Kidney (tissue), 14 donors: ENCODE measurements around the gene C1orf226. TPM values are rescaled to one million over a fixed set of nuclear protein-coding genes. Genes with fewer than 3 reads are reported as not detected.
A peak's percentile ranks its signal among the peaks of the same experiment; 100 is the strongest.

Experiments used
- DNase-seq, 5 donors: peaks; one replicate each; pipeline ENCODE4 v3.0.0-alpha.2; 2013 to 2020
- FAIRE-seq: peaks from 2 replicates; lab custom pipeline; 2012; peaks lifted over from hg19 to GRCh38; lab: Jason Lieb, UNC
- H3K27ac ChIP-seq, 2 donors: one replicate each; pipeline ENCODE4 v1.7.0; 2013; ENCODE audit warnings: low read depth in 2 of 2, low read length in 2 of 2, inconsistent platforms in 1 of 2
- H3K27me3 ChIP-seq: one replicate; pipeline ENCODE4 v1.7.1; 2013; ENCODE audit warnings: low read length, inconsistent platforms; ENCODE audit not compliant: control insufficient read depth, insufficient read depth
- H3K36me3 ChIP-seq, 3 donors: one replicate each; pipeline versions ENCODE4 v1.7.0 to v1.7.1; 2013; ENCODE audit warnings: low read length in 3 of 3, control low read depth in 1 of 3, inconsistent platforms in 1 of 3; ENCODE audit not compliant: insufficient read depth in 3 of 3, control insufficient read depth in 2 of 3
- H3K4me1 ChIP-seq, 3 donors: one replicate each; pipeline versions ENCODE4 v1.7.0 to v1.7.1; 2013; ENCODE audit warnings: low read length in 3 of 3, inconsistent platforms in 1 of 3, low read depth in 1 of 3; ENCODE audit not compliant: control insufficient read depth in 2 of 3, insufficient read depth in 2 of 3
- H3K4me3 ChIP-seq, 3 donors: one replicate each; pipeline versions ENCODE4 v1.7.0 to v1.8.1; 2013; ENCODE audit warnings: low read length in 3 of 3, control low read depth in 1 of 3, inconsistent platforms in 1 of 3
- H3K9ac ChIP-seq, 3 donors: one replicate each; pipeline versions ENCODE4 v1.7.0 to v1.7.1; 2013; ENCODE audit warnings: low read length in 3 of 3, control low read depth in 1 of 3, inconsistent platforms in 1 of 3
- H3K9me3 ChIP-seq, 3 donors: one replicate each; pipeline versions ENCODE4 v1.7.0 to v1.7.1; 2013; ENCODE audit warnings: low read length in 3 of 3, control low read depth in 1 of 3, inconsistent platforms in 1 of 3; ENCODE audit not compliant: control insufficient read depth in 2 of 3, insufficient read depth in 1 of 3
- CTCF ChIP-seq: IDR thresholded peaks from 3 replicates; pipeline ENCODE4 v1.5.1; 2012; ENCODE audit warnings: mild to moderate bottlenecking, moderate library complexity, borderline replicate concordance; ENCODE audit not compliant: insufficient read depth; ENCODE audit errors: extremely low read depth
- intact Hi-C: fragments of 100-400 bp; cut with DNase I; formaldehyde crosslinking; loops from one replicate; pipeline ENCODE4 v1.11.1; 2022
- polyA plus RNA-seq: library from polyadenylated mRNA; stranded (reverse); fragments of 350-450 nt; fragmentation: Illumina TruSeq; extraction: RNeasy Lipid Tissue Mini Kit (QIAGEN cat#74804); gene quantifications from one replicate; pipeline ENCODE4 v1.2.3, GENCODE V29; 2014; ENCODE audit warnings: low read depth, low replicate concordance; ENCODE audit not compliant: insufficient read depth
- total RNA-seq: library from RNA; stranded (reverse); fragmentation: NEBNext Ultra II Directional; extraction: Animal tissue kit (Norgen Biotek cat#: 25700); gene quantifications from one replicate; pipeline ENCODE4 v1.2.1, GENCODE V29; 2021
- donor health status: control.
- donor health status: control.
- donor health status: control.
- donor health status: control.
- donor health status: control.
- donor health status: DM: yes; HTN: yes; CAD: no.
- donor health status: Normal renal cell carcinoma (clear cell type).

C1orf226 gene
- total and polyA plus RNA-seq, 2 donors from 2014 or later, result 4.9 to 15.2 TPM

GRCh38 chr1:162367073-162367472 lies 14.5 kb upstream of the C1orf226 start:
- Histone ChIP-seq H3K27ac (no peak overlapping the region), H3K9ac (no peak overlapping the region), H3K4me3 (no peak overlapping the region), H3K36me3 (no peaks in the 10 kb centered on the region), H3K27me3 (no peaks in the 10 kb centered on the region), H3K9me3 (no peaks in the 10 kb centered on the region), H3K4me1 (peaks cover 0 to 2% (median 0%) of the 10 kb centered on the region in 3 donors)
- DNase-seq, result no peak
- TF ChIP-seq CTCF, result no peak
- intact Hi-C loops, result no loop called here
- FAIRE-seq, result no peak

- intact Hi-C loops, result no loop called here
- H3K9ac ChIP-seq, result no peak overlapping the region
- peak in 2 of 5 donors; percentile 54 to 56 for DNase-seq
Observed at GRCh38 chr1:162367772-162368171, 13.8 kb upstream of the C1orf226 start.

GRCh38 chr1:162368451-162368850 lies 13.1 kb upstream of the C1orf226 start:
- FAIRE-seq (no peak), DNase-seq (no peak)
- no peaks in the 10 kb centered on the region for H3K36me3 ChIP-seq
- no peaks in the 10 kb centered on the region for H3K27me3 ChIP-seq
- intact Hi-C loops, result no loop called here
- no peak overlapping the region for H3K9ac ChIP-seq
- H3K4me1 ChIP-seq, result peaks cover 0 to 2% (median 0%) of the 10 kb centered on the region in 3 donors
- H3K4me3 ChIP-seq, result no peak overlapping the region
- no peak for TF ChIP-seq CTCF
- H3K9me3 ChIP-seq, result no peaks in the 10 kb centered on the region
- no peak overlapping the region for H3K27ac ChIP-seq

More at GRCh38 chr1:162367772-162368171, 13.8 kb upstream of the C1orf226 start:
- Histone ChIP-seq H3K36me3 (no peaks in the 10 kb centered on the region), H3K27me3 (no peaks in the 10 kb centered on the region), H3K4me3 (no peak overlapping the region), H3K27ac (no peak overlapping the region), H3K9me3 (no peaks in the 10 kb centered on the region), H3K4me1 (peaks cover 0 to 2% (median 0%) of the 10 kb centered on the region in 3 donors)
- no peak for FAIRE-seq
- TF ChIP-seq CTCF, result no peak

GRCh38 chr1:162369571-162369970 lies 12.0 kb upstream of the C1orf226 start:
- intact Hi-C loops, result no loop called here
- DNase-seq, result no peak
- no peak overlapping the region for H3K27ac ChIP-seq
- no peak for TF ChIP-seq CTCF
- H3K4me1 ChIP-seq, result peaks cover 0 to 2% (median 0%) of the 10 kb centered on the region in 3 donors
- H3K9me3 ChIP-seq, result no peaks in the 10 kb centered on the region
- H3K4me3 ChIP-seq, result no peak overlapping the region
- no peaks in the 10 kb centered on the region for H3K27me3 ChIP-seq
- H3K36me3 ChIP-seq, result no peaks in the 10 kb centered on the region
- no peak for FAIRE-seq
- H3K9ac ChIP-seq, result no peak overlapping the region
